NCI-H460 (cell line): ENCODE data around the gene DNAJC4. TPM values are rescaled to one million over a fixed set of nuclear protein-coding genes. Genes with fewer than 3 reads are reported as not detected.

Experiments used
- DNase-seq: peaks from one replicate; pipeline ENCODE4 v3.0.0-alpha.2; 2016; ENCODE audit warnings: low read depth; ENCODE audit errors: extremely low read depth
- total RNA-seq: library from RNA; depleted of rRNA; stranded (reverse); fragments of >200 nt; shearing (Covaris generic); gene quantifications from 2 replicates; pipeline ENCODE4 v1.2.3, GENCODE V29; 2014

Gene DNAJC4
- total RNA-seq, 1 experiment from 2014 or later = 8.7 TPM

- DNase-seq = no peak
Measured at GRCh38 chr11:64227405-64227956, 2.9 kb upstream of the DNAJC4 start.

DNA sequence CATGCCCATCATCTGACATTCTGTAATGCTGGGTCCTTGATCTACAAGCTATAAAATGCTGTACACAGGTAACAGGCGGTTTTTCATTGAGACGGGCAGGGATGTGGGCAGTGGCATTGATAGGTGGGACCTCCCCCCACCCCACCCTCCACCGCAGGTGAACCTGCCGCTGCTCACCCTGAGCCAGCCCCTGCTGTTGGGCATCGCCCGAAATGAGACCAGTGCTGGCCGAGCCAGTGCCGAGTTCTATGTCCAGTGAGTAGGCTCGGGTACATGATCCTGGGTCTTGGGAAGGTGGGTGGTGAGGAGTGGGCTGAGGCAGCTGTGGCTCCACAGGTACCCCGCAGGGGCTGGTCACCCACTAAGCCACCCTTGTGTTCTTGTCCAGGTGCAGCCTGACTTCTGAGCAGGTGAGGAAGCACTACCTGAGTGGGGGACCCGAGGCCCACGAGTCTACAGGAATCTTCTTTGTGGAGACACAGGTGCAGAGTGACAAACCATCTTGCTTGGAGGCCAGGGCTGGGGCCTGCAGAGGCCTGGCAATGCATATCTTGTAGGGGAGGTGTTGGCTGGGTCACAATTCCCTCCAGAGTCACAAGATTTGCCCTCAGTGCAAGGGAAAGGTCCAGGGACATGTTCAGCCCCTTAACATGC is 1.1 kb upstream of the DNAJC4 start:
- DNase-seq = no peak

DNA sequence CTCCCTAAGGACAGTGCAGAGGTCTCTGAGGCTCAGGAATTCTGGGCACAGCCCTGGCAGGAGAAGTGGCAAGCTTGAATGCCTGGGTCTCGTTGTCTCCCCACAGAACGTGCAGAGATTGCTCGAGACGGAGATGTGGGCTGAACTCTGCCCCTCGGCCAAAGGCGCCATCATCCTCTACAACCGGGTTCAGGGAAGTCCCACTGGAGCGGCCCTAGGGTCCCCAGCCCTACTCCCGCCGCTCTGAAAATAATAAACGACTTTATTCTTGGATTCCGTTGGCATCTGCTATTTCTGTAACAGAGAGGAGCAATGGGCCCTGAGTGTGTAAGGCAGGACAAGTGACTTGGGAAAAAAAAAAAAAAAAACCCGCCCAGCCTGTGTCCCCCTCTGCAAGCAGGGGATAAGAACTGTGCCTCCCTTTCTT is 591 bp upstream of the DNAJC4 start:
- DNase-seq = no peak

DNA sequence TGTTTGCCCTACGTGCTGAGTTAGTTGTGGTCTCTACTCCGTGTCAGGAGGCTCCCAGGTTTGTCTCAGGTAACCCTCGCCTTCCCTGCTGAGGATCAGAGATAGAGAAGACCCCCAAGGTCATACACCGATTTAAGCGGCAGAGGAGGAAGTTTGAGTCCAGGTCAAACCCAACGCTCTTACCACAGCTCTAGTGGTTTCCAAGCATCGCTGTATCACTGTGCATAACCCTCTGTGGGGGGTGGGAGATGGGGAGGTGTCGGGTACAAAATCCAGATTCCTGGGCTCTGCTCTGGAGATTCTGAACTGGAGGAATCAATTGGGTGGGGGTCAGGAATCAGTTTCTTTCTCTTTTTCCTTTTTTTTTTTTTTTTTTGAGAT is 627 bp downstream of the DNAJC4 start:
- no peak for DNase-seq

DNA sequence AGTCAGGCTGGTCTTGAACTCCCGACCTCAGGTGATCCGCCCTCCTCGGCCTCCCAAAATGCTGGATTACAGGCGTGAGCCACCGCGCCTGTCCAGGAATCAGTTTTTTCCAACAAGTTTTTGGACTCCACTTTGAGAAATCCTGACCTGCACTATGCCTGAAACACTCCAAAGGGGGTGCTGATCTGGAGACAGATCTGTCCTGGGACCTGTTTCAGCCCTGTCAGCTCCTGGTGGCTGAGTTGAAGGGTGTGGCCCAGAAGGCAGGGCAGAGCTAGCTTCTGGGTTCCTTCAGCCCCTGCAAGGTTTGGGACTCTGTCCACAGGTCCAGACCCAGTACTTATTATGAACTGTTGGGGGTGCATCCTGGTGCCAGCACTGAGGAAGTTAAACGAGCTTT is 1.2 kb downstream of the DNAJC4 start:
- no peak for DNase-seq

GRCh38 chr11:64232182-64232966 is 2.0 kb downstream of the DNAJC4 start:
- DNase-seq = no peak

GRCh38 chr11:64232967-64233315 is 2.6 kb downstream of the DNAJC4 start:
- no peak for DNase-seq

DNA sequence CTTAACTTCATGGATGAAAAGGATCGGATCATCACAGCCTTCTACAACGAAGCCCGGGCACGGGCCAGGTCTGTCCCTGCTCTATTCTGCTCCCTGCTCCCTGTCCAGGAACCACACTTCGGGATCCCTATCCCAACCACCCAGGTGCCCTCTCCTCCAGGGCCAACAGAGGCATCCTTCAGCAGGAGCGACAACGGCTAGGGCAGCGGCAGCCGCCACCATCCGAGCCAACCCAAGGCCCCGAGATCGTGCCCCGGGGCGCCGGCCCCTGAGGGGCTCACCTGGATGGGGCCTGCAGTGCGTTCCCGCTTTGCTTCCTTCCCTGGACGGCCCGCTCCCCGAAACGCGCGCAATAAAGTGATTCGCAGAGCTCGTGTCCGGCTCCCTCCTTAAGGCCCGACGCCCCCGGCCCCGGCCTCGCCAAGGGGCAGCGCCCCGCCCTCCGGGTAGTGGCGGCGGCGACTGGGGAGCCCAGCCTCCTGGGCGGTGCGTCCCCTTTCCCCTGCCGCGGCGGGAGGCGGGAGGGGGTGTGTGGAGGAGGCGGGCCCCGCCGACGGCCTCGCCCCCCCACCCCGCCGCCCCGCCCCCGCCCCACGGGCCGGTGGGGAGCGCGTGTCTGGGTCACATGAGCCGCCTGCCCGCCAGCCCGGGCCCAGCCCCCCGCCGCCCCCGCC is 3.7 kb downstream of the DNAJC4 start, which contains the start of gene VEGFB:
TSS of gene VEGFB (plus strand) at position 672 of the 674 bp plus-strand sequence. CDS start 250 bp downstream, outside the sequence.
- no peak for DNase-seq

DNA sequence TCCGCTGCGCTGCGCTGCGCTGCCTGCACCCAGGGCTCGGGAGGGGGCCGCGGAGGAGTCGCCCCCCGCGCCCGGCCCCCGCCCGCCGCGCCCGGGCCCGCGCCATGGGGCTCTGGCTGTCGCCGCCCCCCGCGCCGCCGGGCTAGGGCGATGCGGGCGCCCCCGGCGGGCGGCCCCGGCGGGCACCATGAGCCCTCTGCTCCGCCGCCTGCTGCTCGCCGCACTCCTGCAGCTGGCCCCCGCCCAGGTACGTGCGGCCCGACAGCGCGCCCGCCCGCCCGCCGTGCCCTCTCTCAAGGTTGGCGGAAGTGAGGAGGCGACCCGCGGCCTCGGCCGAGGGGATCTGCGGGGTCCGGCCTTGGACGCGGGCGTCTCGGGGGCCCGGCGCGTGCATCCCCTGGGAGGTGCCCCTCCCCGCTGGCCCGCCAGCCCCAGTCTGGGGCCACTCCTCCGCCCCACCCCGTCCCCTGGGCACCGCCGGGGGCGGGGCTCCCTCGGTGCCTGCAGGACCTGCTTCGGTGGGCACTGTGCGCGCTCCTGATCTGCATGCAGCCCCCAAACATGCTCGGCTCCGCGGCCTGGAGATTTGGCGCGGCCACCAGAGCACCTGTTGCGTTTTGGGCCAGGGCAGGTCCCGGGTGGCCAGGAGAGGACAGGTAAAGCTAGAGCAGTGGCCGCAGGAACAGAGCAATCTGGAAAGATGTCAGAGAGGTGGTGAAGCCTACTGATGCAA is 4.5 kb downstream of the DNAJC4 start:
- no peak for DNase-seq

- no peak for DNase-seq
Measured at GRCh38 chr11:64235437-64236161, 5.3 kb downstream of the DNAJC4 start.

DNA sequence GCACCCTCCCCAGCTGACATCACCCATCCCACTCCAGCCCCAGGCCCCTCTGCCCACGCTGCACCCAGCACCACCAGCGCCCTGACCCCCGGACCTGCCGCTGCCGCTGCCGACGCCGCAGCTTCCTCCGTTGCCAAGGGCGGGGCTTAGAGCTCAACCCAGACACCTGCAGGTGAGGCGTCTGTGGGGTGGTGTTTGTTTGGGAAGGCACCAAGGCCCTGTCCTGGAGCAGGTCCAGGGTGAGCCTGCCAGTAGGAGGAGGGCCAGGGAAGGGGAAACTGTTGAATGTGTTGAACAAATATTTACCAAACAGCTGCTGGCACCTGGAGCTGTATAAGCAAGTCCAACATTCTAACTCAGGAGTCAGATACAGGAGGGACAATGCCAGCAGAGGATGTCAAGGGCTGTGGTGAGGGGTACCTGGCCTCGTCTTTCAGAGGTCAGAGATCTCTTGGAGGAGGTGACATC is 7.2 kb downstream of the DNAJC4 start:
- DNase-seq = no peak

- no peak for DNase-seq
Measured at GRCh38 chr11:64238076-64238475, 7.7 kb downstream of the DNAJC4 start.

DNA sequence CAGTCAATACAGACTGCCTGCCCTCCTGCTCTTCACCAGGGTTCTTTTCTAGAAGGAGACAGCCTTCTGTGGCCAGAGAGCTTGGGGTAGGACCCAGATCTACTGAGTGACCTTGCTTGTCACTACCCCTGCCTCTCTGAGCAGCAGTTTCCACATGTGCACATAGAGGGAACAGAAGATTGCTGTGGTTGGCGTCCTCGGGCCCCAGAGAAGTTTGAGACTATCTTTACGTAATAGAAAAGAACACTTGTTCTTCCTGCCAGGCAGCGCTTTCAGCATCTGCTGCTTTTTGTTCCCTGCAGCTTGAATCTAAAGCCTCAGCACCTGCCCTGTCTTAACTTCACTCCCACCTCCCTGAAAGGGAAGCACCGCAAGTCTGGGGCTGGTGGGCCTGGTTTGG is 8.7 kb downstream of the DNAJC4 start:
- no peak for DNase-seq

GRCh38 chr11:64239662-64240434 is 9.5 kb downstream of the DNAJC4 start:
- DNase-seq = no peak

GRCh38 chr11:64240435-64241240 is 10.3 kb downstream of the DNAJC4 start, which contains the start of gene FKBP2:
TSS of gene FKBP2 (plus strand) at chr11:64241095. CDS start at chr11:64242388, 1,293 bp downstream.
- DNase-seq = peak; percentile 92

GRCh38 chr11:64241241-64241490 is 10.8 kb downstream of the DNAJC4 start:
- peak; percentile 97 for DNase-seq

DNA sequence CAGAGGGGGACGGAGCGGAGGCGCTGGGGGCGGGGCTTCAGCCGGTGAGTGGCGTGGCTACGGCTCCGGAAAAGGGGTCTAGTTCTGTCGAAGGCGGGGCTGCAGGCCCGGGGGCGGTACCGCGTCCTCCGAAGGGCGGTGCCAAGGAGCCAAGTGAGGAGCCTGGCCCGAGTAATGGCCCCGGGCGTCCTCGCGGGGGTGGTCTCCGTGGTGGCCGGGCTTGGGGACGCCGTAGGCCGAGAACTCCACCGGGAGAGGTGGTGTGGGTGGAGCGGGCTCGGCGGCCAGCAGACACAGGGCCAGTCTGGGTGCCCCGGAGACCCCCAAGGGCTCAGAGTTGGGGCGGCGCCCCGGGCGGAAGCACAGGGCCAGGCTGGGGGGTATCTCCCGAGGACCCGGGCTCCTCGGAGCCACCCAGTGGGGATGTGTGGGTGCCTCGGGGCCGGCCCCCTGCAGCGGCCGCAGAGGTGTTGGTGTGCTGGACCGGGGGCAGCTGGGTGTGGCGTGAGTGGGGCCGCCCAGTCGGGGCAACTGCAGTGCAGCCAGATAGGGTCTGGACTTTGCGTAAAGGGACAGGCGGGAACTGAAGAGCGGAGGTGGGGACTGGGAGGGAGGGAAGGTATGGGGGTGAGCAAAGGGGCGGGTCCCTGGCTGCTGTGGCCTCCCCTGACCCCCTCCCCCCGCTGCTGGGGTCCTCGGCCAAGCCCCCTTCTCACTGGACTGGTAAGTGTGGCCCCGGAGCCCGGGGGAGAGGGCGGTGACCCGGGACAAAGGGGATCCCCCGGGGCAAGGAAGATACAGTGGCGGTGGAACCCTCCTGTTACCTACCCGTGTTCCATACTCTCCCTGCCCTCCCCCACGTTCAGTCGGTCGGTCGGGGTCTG is 11.4 kb downstream of the DNAJC4 start:
- DNase-seq = no peak
